NCI-H1436 (cell line): ENCODE measurements around the gene FBXO2.
A peak's percentile ranks its signal among the peaks of the same experiment; 100 is the strongest.

Experiments
- DNase-seq: peaks from one replicate; lab custom pipeline; 2025; lab: John Stamatoyannopoulos, UW

The FBXO2 gene, protein sequence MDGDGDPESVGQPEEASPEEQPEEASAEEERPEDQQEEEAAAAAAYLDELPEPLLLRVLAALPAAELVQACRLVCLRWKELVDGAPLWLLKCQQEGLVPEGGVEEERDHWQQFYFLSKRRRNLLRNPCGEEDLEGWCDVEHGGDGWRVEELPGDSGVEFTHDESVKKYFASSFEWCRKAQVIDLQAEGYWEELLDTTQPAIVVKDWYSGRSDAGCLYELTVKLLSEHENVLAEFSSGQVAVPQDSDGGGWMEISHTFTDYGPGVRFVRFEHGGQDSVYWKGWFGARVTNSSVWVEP

GRCh38 chr1:11654137-11654938, at the start of gene FBXO2, which contains the start of gene FBXO44:
Gene FBXO2, minus strand, starts transcription at chr1:11654429. Its CDS starts 89 bp downstream, at chr1:11654340.
Gene FBXO44, plus strand, starts transcription at chr1:11654877. Its CDS starts 959 bp downstream, at chr1:11655836.
- DNase-seq, result peak; percentile 36

DNA sequence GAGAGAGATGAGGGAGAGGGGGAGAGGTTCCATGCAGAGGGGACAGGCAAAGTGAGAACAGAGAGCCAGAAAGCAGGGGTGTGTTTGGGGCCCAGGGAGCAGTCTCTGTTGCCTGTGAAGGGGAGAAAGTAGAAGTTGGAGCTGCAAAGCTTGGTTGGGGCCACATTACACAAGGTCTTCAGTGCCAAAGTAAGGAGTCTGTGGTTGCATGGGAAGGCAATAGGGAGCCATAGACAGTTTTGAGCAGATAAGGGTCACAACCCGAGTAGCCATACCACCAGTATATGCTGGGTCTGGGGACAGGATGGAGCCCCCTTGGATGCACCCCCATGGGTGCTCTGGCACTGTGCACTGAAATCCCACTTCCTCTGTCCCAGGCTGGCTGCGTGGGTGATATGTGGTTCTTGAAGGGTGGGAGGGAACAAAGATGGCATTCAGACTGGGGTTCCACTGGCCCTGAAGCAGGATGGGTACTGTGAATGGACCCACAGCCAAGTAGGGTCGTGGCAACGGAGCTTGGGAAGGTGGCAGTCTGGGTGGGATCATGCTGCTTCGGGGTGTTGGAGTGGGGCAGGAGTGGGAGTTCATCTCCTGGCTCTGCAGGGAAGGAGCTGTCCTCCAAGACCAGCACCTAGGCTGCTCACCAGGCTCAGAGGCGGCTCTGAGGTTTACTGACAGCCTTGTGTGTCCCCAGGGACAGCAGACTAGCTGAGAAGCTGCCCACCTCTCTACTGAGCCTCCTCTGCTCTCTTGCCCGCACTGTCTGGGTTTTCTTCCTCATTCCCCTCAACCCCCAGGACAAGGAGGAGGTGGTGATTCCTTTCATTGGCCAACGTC, 49.3 kb upstream of the FBXO2 start:
- no peak for DNase-seq

DNA sequence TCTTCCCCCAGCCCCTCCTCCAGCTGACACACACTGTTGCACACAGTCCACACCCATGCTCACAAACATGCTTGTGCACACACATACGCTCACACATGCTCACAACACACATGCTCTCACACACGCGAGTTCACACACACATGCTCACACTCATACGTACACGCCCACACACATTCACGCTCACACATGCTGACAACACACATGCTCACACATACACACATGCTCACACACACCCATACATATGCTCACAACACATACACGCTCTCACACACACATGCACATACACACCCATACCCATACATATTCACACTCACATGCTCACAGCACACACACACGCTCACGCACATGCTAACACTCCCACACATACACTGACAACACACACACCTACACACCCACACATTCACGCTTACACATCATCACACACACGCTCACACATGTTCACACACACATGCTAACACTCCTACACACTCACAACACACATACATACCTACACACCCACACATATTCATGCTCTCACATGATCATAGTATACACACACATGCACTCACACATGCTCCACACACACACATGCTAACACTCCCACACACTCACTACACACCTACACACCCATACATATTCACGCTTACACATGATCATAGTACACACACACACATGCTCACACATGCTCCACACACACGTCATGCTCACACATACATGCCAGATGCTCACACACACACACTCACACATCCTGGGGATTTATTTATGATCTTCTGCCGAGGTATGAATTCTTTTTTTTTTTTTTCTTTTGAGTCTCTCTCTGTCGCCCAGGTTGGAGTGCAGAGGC, 48.0 kb upstream of the FBXO2 start:
- no peak for DNase-seq

GRCh38 chr1:11701551-11701961, 47.3 kb upstream of the FBXO2 start:
- no peak for DNase-seq

GRCh38 chr1:11700601-11701467, 46.6 kb upstream of the FBXO2 start:
- DNase-seq, result no peak

DNA sequence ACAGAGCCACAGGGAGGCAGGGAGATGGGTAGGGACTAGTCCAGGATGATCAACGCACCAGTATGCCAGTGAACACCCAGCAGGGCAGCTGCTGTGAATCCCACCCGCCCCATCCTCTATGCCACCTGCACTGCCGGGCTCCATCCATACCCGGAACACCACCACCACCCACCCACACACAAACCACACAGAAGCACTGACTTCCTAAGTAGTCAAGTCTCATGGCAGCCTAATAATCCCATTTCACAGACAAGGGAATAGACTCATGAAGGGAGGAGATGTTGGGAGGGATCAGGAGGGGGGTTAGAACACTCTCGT, 43.6 kb upstream of the FBXO2 start:
- no peak for DNase-seq

DNA sequence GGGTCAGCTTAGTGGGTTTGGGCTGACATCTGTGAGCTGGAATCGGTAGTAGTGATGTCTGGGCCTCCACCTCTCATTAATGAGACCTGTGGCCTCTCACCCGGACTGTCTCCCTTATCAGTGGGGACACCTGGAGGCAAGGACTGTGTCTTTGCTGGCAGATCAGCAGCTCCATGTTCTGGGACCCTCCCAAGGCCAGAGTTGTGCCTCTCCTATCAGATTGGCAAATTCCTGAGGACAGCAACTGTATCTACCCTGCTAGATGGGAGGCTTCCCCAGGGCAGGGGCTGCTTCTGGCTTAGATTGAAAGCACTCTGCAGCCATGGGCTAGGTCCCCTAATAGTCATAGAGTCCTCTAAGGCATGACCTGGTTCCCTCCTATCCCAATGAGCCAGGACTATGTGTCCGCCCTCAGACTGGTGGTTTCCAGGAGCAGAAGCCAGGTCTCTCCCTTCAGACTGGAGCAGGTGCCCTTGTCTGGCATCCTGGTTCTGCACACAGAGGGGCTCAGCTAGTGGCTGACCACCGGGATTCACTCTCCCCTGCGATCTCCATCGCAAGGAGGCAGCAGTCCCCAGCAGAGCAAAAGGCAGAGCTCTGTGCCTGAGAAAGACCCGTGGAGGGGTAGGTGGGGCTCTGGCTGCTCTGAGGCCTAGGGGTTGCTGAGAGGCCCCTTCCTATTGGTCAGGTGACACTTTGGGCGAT, 43.1 kb upstream of the FBXO2 start:
- DNase-seq, result no peak

DNA sequence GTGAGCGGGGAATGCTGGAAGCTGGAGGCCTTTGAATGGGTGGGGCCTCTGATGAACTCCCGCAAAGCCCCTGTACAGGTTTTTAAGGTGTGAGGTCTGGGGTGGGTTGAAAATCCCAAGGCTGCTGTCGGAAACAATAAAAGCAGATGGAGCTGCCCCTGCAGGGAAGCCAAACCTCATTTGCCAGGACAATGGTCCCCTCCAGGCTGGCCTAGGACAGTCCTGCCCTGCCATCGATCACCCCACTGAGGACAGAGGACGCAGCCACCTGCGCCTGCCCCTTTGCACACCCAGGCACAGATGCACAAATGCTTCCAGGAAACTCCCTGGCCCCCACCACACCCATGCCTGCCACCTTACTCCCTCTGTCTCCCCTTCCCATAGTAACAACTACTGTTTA, 41.6 kb upstream of the FBXO2 start:
- DNase-seq, result no peak

GRCh38 chr1:11693917-11694316, 39.7 kb upstream of the FBXO2 start:
- no peak for DNase-seq

- DNase-seq, result no peak
Measured at GRCh38 chr1:11693024-11693590, 38.9 kb upstream of the FBXO2 start.

GRCh38 chr1:11691928-11692711, 37.9 kb upstream of the FBXO2 start:
- no peak for DNase-seq

- DNase-seq, result peak; percentile 73
Measured at GRCh38 chr1:11691302-11691914, 37.2 kb upstream of the FBXO2 start, which contains the start of gene DRAXIN. Gene DRAXIN, plus strand, starts transcription at chr1:11691710. Its CDS starts 14,549 bp downstream, at chr1:11706259.

DNA sequence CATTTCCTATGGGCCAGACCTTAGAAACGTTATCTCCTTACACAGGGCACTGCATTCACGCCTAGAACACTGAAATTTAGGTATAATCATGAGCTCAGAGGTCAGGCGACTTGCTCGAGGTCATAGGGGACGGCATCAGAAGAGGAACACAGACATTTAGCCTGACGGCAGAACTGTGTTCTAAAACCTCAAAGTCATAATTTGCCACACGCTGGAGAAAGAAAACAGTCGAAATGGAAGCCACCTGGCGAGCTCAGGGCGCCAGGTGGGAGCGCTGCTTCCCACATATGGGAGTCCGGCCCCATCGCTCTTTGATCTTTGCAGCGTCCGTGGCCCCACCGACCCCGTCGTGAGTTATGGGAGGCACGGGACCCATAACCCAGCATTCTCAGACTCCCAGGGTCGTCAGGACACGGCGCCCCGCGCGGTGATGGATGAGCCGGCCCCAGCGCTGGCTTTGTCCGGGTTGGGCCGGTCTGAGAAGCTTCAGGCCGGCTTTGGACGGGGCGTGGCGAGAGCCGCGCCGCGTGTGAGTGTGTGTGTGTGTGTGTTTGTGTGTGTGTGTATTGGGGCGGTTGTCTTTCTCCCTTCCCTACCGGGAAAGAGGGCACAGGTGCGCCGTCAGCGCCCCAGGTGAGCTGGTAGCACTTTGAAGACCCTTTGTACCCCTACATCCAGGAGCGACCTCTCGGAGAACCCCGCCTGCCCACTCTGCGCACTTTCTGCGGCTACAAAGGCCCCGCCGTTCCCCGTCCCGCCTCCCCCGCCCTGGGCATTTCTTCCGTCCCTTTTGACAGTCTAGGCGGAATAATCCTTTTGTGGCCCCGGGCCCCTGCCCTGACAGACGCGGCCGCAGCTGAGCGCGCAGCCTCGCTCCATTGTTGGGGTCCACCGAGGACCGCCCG, 36.4 kb upstream of the FBXO2 start:
- no peak for DNase-seq

DNA sequence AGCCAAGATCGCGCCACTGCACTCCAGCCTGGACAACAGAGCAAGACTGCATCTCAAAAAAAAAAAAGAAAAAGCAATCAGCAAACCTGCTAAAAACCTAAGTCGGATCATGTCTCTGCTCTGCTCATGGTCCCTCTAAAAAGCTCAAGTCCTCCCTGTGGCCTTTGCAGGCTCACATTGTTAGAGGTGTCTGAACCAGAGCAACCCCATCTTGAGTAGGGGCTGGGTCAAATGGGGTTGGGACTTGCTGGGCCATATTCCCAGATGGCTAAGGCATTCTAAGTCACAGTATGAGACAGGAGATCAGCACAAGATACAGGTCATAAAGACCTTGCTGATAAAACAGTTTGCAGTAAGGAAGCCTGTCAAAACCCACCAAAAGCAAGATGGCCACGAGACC, 34.3 kb upstream of the FBXO2 start:
- DNase-seq, result no peak

DNA sequence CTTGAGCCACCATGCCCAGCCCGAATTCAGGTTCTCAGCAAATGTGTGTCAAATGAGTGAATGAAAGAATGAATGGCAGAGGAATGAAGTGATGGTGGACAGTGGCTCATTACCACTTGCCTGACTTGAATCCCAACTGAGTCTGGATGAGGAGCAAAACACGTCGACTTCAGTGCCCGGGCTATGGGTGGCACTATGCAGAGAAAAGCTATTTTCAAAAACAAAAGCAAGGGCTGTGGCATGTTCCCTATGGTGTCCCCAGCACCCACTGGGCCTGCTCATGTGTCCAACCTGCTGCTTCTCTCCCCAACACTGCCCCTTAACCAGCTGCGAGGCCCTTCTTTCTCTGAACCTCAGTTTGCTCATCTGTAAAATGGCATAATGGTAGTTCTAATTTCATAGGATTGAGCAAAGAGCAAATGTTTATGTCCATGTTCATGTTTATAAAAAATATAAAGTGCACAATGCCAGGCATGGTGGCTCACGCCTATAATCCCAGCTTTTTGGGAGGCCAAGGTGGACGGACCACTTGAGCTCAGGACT, 31.1 kb upstream of the FBXO2 start:
- no peak for DNase-seq

- no peak for DNase-seq
Measured at GRCh38 chr1:11684070-11684469, 29.8 kb upstream of the FBXO2 start.

- no peak for DNase-seq
Measured at GRCh38 chr1:11682799-11683198, 28.6 kb upstream of the FBXO2 start.
